NCI-H187 treated with DMSO at 0.1 percent for 48 hours (cell line): ENCODE data around the gene CCT7.

Source experiments
- DNase-seq: peaks from one replicate; lab custom pipeline; 2025; lab: John Stamatoyannopoulos, UW

Gene CCT7

GRCh38 chr2:73268366-73268829, 34.3 kb downstream of the CCT7 start:
- no peak for DNase-seq

DNA sequence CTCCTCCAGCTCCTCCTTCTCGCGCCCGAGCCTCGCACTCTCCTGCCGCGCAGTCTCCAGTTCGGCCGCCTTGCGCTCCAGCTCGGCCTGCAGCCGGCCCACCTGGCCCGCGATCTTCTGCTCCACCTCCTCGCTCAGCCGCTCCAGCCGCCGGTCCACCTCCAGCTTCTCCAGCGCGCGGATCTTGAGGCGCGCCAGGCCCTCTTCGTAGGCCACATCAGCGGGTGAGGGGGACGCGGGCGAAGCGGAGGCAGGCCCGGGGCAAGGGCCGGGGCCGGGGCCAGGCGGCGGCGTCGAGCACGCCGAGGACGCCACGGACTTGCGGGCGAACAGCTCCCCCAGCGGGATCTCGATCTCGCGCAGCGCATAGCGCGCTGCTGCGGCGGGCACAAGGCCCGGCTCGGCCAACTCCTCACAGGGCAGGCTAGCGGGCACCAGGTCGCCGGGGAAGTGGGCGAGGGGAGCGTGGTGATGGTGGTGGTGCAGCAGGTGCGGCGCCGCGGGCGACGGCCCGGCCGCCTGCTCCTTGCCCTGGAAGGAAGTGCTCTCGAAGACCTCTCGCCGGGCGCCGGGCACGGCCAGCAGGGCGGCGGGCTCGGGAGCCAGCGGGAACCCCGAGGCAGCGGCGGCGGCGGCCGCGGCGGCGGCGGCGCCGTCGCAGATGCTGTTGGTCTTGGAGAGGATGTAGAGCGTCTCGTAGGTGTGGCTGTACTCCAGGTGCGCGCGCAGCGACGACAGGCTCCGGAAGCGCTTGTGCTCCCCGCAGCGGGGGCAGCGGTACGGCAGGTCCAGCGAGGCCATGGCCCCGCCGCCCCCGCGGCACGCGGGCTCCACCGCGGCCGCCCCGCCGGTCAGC, 35.0 kb downstream of the CCT7 start:
- DNase-seq = peak; percentile 16

DNA sequence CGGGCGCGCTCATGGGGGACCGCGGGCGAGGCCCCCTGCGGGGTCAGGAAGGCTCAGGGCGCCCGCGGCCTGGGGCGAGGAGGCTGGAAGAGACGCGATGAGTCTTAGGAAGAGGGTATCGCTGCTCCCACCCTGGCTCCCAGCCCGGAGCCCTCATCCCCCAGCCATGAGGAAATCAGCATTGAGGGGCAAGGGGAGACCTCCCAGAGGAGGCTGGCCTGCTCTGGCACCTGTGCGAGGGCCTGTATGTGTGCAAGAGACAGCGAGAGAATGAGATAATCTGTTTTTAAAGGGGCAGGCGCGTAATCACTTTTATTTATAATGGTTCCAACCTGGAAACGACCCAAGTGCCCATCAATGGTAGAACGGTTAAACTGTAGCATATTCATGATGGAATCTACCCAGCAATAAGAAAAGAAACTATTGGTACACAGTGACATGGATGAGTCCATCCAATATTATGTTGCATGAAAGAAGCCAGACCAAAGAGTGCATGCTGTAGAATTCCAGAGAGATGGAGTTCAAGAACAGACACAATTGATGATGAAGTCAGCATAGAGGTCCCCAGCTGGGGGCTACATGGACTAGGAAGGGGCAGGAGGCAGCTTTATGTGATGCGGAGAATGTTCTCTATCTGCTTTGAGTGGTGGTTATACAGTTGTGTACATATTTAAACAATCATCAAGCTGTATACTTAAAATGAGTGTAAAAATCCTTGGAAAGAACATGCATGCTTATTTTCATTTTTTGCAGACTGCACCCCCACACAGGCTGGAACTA, 35.8 kb downstream of the CCT7 start:
- DNase-seq = no peak

- DNase-seq = no peak
Observed at GRCh38 chr2:73272270-73272669, 38.2 kb downstream of the CCT7 start.

DNA sequence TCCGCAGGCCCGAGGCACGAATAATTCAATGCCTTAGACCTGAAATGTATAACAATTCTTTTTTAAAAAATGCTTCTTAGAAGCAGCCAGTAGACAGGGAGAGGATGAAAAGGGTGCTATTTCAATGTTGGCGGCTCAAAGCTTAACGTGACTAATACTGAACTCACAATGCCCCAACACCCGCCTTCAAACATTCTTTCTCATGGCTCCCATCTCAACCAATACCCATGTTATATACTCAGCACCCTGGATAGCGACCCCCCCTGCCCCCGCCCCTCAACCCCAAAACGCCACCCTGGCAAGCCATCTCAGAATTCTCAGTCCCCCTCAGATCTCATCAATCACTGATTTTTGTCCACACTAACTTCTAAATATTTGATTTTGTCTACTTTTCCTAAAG, 45.7 kb downstream of the CCT7 start:
- no peak for DNase-seq

DNA sequence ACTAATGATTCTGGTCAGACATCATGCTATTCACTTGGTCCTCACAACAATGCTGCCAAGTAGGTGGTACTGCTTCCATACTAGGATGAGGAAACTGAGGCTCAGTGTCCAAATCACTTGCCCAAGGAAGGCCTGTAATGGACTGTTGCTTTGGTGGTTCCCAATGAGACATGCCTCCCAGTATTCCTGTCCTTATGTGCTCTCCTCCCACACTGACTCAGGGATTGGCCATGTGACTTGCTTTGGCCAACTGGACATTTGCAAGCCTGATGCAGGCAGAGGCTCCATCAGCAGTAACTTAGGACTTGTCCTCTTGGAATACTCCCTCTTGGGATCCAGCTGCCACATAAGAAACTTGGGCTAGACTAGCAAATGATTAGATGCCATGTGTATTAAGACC, 47.1 kb downstream of the CCT7 start:
- DNase-seq = no peak

- DNase-seq = no peak
Observed at GRCh38 chr2:73282924-73283544, 48.9 kb downstream of the CCT7 start.

DNA sequence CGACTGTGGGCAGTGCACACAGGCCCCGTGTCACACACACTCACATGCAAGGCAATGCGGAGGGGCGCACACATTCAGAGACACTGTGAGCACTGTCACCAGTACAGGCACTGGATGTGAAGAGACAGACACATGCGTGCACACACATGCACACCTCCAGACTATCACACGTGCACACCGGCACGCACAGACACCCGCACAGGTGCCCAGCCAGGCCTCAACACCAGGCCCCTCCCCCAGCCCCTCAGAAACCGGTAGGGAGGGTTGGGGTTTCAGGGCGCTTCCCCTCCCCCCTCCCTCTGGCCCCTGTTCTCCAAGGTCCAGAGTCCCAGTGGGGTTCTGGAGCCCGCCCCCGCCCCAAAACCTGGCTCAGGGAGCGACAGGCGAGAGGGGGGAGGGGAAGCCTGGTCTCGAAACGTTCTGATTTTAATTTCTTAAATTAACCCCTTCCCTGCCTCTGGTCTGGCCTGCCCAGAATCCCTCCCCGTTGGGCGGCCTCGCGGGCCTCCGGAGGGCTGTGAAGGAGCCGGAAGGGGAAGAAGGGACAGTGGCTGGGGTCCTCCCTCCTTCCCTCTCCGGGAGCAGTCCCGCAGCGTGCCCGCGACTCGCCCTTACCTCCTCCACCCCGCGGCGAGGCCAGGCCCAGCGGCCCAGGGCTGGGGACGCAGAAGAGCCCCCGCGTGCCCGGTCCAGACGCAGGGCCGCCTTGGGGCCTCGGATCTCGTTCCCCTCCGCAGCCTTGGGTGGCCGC, 49.6 kb downstream of the CCT7 start:
- DNase-seq = no peak

- DNase-seq = no peak
Observed at GRCh38 chr2:73284296-73285158, 50.4 kb downstream of the CCT7 start, which contains the start of gene FBXO41. FBXO41 (minus strand) TSS chr2:73284478; CDS start chr2:73269630, 14,848 bp downstream.

GRCh38 chr2:73285159-73285739, 51.1 kb downstream of the CCT7 start:
- DNase-seq = no peak

- DNase-seq = no peak
Observed at GRCh38 chr2:73286134-73286655, 52.1 kb downstream of the CCT7 start.

DNA sequence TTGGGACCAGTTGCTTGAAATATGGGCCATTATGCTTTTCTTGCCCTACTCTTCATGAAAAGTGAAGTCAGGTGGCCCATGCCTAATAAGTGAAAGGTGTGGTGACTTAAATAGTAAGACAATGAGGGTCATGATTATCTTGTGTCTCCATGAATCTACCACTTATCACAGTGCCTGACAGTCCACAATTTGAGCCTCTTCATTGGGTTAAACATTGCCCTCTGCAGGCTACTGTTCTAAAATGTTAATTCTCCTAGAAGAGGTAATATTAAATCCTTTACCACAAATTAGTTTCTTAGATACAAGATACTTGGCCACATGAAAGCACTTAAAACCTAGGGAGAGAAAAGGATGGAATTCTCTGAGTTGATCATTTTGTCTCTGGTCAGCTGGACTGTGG, 55.2 kb downstream of the CCT7 start:
- no peak for DNase-seq

DNA sequence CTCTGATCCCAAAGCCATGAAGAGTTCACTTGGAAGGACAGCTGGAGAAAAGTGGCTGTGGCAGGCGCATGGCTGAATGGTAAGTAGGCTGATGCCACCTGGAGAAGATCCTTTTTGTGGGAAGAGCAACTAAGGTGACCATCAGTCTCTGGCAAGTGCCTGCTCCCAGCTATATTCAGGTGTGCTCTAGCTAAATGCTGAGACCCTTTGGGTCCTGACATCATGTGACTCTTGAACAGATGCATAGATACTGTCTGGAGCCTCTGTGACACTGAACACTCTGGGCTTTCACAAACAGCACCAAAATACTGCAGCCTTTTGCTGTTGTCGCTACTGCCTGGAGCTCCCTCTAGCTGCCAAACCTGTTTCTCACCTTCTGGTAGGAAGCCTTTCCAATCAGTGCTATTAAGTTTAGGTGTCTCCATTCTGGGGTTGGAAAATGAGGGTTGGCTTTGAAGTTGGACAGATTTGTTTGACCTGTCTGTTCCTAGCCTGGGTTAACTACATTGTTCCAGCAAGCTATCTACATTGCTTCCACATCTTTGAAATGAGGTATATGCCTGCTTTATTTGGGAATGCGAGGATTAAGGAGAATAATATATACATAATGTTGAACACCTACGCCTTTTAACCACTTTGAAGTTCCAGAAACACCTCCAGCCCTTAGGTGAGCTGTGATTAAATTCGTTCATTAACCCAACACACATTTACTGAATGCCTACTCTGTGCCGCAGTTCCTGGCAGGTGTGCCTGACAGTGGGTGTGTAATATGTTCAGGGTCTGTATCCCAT, 56.1 kb downstream of the CCT7 start:
- no peak for DNase-seq

GRCh38 chr2:73291093-73291460, 57.0 kb downstream of the CCT7 start:
- no peak for DNase-seq

DNA sequence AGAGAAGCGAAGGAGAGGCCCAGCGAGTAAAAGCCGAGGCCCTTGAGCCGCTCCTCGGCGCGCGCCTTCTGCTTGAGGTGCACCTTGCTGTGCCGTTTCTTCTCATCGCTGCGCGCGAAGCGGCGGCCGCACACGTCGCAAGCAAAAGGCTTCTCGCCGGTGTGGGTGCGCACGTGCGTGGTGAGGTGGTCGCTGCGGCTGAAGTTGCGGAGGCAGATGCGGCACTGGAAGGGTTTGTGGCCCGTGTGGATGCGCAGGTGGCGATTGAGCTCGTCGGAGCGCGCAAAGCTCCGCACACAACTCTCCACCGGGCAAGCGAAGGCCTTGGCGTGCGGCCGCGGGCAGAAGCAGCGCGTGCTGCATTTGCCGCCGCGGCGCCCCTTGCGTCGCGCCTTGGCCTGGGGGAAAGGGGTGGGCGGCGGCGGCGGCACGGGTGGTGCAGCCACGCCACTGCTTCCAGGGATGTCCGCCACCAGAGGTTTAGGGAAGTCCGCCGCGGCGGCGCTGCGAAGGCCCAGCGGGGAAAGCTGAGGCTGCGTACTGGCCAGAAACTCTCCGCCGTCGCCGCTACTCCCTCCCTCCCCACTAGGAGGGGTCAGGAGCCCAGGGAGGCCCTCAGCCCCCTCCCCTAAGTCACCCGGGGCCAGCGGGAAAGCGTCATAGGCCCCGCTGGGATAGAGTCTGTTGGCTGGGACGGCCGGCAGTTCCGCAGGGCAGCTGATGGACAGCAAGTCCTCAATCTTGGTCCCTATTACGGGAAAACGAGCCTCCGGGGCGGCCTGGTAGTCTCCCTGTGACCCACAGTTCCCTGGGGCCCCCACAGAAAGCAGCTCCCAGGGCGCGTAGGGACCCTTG, 57.6 kb downstream of the CCT7 start:
- no peak for DNase-seq

GRCh38 chr2:73292316-73292905, 58.3 kb downstream of the CCT7 start:
- no peak for DNase-seq

GRCh38 chr2:73292906-73293533, 58.9 kb downstream of the CCT7 start:
- DNase-seq = no peak
